Body of pancreas (tissue), 4 donors: Measurements from ENCODE around the gene EP400.

Experiments
- CTCF ChIP-seq, 7 experiments: fragments of 450-650 bp in 4 of 7; fragments of 200-600 bp in 3 of 7; sonication (generic) in 3 of 7; IDR thresholded peaks; one replicate each; pipeline ENCODE4 v1.5.1; 2016 to 2019; ENCODE audit warnings: antibody characterized with exemption in 7 of 7
- POLR2A ChIP-seq, 3 donors: fragments of 450-650 bp; IDR thresholded peaks; one replicate each; pipeline ENCODE4 v1.6.1; 2016; ENCODE audit warnings: antibody characterized with exemption in 3 of 3, mild to moderate bottlenecking in 2 of 3

GRCh38 chr12:132123970-132124765 is 174.4 kb downstream of the EP400 start:
- TF ChIP-seq CTCF (IDR thresholded peaks at IDR 0.05) = no peak
- TF ChIP-seq POLR2A (IDR thresholded peaks at IDR 0.05) = no peak
